GM18868 (cell line): Measurements from ENCODE around the gene ABHD15.

Experiments used
- ATAC-seq: cut with Tn5 transposase; IDR thresholded peaks from one replicate; pipeline ENCODE4 v1.9.1; 2021; ENCODE audit warnings: mild to moderate bottlenecking, moderate library complexity; ENCODE audit not compliant: unreplicated experiment

The ABHD15 gene

GRCh38 chr17:29595107-29595942, 28.5 kb upstream of the ABHD15 start:
- no peak for ATAC-seq

- no peak for ATAC-seq
Observed at GRCh38 chr17:29594519-29595090, 27.8 kb upstream of the ABHD15 start.

- ATAC-seq = no peak
Observed at GRCh38 chr17:29593591-29594518, 27.0 kb upstream of the ABHD15 start.

- no peak for ATAC-seq
Observed at GRCh38 chr17:29592850-29593551, 26.2 kb upstream of the ABHD15 start, which contains the start of gene ANKRD13B. Gene ANKRD13B (plus strand): TSS chr17:29593132. CDS start chr17:29593622, 490 bp downstream.

GRCh38 chr17:29591737-29592608, 25.1 kb upstream of the ABHD15 start:
- no peak for ATAC-seq

GRCh38 chr17:29591146-29591736, 24.4 kb upstream of the ABHD15 start:
- no peak for ATAC-seq

GRCh38 chr17:29590411-29591145, 23.7 kb upstream of the ABHD15 start:
- no peak for ATAC-seq

- ATAC-seq = peak; percentile 62
Observed at GRCh38 chr17:29589524-29590410, 22.9 kb upstream of the ABHD15 start, which contains the start of gene GIT1. Gene GIT1 (minus strand): TSS chr17:29589648. CDS start chr17:29589378, 270 bp downstream.

- peak; percentile 14 for ATAC-seq
Observed at GRCh38 chr17:29588562-29589411, 21.9 kb upstream of the ABHD15 start.

GRCh38 chr17:29588017-29588561, 21.3 kb upstream of the ABHD15 start:
- ATAC-seq = no peak

- ATAC-seq = no peak
Observed at GRCh38 chr17:29587591-29587990, 20.8 kb upstream of the ABHD15 start.

GRCh38 chr17:29586676-29587469, 20.0 kb upstream of the ABHD15 start:
- ATAC-seq = no peak

- no peak for ATAC-seq
Observed at GRCh38 chr17:29585080-29585751, 18.4 kb upstream of the ABHD15 start.

GRCh38 chr17:29584452-29585079, 17.7 kb upstream of the ABHD15 start:
- ATAC-seq = no peak
